Stimulated activated CD8-positive, alpha-beta memory T cell treated with anti-CD3 and anti-CD28 coated beads, Interleukin-2, amount 100 ng/mL, for 48 hours (primary cell): ENCODE data around the gene HIPK2.

Experiments used
- DNase-seq, 2 donors: peaks; one replicate each; pipeline ENCODE4 v3.0.0-alpha.2; 2020; ENCODE audit warnings: low read depth in 2 of 2

The HIPK2 gene

DNA sequence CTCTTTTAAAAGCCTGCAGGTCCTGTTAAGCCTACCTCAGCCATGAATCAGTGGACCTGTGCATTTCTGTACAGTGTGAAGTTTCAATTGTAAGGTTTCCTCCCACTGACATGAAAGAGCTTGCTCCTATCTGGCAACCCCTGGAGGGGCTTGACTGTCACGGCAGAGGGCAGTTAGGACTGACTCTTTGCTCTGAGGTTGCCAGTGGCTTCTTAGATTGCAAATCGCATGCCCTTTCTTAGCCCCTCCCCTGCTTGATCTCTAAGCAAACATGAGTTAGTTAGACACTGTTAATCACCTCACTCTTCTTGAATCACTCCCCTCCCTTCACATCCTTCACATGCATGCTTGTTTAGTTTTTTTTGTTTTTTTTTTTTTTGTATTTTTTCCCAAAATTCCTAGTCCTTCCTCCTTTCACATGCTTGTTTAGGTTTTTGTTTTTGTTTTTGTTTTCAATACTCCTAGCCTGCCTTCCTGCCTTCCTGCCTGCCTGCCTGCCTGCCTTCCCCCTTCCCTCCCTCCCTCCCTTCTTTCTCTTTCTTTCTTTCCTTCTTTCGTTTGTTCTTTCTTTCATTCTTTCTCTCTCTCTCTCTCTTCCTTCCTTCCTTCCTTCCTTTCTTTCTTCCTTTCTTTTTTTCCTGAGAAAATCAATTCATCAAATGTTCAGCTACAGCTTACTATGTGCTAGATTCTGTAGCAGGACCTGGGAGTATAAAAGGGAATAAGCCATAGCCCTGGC, 6.0 kb upstream of the HIPK2 start:
- no peak for DNase-seq

DNA sequence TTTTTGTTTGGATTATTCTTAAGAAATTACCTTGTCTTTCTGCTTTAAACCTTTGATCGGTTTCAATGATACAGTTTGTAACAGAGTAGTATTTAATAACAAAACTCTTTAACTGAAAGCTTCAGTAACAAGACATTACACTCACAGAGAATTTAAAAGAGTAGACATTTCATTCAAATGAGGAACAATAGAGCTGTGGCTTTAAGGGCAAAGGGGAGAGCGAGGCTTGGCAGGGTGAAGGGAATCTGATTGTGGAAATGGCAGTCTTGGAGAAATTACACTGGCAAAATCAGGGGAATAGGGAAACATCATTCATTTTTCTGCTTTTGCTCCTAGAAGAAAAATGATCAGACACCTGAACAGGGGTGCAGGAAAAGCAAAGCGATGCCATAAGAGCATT, 5.1 kb upstream of the HIPK2 start:
- DNase-seq: no peak

DNA sequence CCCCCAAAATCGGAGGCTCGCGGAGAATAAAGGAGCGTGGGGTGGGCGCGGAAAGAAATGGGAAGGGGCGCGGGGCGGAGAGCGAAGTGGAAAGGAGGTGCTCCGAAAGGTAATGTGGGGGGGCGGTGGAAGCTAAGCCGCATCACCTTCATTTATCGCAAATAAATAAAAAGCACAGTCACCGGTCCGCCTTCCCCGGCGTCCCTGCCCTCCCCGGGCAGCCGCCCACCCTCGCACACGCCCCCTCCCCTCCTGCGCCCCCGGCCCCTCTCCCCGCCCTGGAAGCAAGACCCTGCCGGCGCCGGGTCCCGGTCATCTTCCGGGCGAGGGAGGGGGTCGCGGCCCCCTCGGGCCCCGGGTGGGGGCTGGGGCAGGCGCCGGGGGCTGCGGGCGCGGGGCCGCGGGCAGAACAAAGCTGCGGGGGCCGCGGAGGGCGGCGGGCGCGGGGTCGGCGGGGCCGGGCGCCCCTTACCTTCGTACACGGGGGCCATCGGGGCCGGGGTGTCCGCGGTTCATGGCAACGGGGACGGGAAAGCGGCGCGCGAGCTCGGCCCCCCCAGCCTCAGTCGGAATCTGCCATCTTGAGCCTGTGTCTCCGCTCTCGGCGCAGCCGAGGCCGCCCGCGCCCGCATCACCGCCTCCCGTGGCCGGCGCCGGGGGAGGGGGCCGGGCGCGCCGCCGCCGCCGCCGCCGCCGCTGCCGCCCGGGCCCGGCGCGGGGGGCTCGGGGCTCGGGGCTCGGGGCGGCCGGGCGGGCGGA, 486 bp downstream of the HIPK2 start:
- DNase-seq: no peak

DNA sequence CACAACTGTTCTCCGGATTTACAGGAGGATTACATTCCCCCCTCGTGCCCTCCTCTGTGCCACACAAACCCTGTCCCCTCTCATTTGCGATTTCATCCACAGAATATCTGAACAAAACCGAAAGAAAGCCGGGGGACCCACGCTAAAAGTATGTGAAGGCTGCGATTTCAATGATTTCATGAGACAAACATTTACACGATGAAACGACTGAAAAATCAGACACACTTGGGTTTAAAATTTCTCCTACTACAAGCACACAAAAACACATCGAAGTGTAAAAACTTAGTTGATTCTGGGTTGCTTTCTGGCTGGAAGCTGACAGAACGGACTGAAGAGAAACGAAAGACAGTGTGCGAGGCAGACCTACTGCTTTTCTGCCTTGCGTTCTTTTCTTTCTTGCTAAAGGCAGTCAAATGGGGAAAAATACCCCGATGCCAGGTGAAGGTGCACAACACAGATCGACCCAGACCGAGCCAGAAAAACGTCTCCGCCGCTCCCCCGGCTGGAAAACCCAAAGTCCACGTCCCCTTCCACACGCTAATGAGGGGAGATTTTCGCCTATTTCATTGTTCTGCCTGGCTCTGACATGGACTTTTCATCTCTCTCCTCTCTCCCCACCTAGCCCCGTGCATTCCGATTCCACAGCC, 1.2 kb downstream of the HIPK2 start:
- DNase-seq: no peak

DNA sequence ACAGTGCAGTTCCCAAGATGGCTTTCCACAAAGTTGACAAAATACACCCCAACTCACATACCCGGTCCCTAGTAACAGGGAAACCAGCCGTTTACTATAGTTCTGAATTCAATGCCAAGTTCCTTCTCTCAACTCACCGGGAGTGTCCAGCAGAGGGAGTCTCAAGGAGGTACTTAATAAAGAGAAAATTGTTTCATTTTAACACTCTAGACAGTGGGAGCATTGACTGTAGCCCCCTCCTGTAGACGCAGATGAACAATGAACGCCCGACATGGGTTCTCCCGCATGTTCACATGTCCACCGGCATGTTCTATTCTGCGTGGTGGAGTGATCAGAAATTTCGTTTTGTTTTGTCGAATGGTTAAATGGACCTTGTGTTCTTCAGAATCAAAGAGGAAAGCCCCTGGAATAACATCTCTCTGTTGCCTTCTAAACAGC, 1.9 kb downstream of the HIPK2 start:
- peak in 1 of 2 donors; percentile 33 for DNase-seq

DNA sequence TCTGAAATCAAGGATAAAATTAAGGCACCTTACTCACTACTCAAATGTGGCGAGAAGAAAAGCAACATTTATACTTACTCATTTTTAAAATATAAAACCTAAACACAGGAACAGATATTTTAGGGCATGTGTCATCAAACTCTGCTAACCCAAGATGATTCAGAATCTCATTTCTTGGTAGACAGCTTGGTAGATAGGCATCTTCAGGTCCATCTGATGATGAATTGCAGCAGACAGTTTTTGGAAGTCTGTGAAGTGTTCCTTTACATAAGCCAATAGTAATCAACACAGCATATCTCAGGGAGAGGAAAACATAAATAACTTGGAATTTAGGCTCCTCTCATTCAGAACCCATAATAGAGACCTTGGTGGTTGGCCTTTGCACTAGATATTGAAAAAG, 3.4 kb downstream of the HIPK2 start:
- DNase-seq: no peak

DNA sequence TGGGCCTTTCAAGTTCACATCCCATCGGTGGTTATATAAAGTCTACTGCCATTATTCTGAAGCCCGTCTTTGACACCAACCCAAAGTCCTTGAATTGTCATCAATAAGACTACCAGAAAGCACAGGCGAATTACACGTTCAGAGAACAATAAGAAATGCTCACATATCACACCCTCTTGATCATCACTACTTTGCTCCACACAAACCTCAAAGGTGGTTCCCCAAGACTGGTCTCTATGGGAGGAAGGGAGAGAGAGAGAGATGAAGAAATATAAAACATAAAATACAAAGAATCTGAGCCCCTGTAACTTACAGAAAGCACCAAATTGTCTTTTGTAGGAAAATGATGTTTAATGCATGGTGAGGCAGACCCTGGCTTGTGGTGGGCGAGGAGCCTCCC, 4.4 kb downstream of the HIPK2 start:
- no peak for DNase-seq

DNA sequence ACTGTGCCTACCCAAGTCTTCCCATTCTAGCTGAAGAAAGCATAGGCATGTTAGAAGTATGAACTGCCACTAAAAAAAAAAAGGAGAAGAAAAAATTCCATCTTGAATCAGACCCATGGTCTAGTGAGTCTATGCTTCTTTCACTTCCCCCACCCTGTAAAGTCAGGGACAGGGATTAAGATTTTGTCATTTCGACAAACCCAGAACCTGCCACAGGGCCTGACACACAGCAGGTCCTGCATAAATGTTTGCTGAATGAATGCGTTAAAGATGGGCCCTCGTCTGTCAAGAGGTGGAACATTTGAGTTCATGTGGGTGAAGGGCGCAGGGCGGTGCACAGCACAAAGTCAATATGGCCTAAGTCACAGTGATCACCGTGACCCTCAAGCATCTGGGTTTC, 4.9 kb downstream of the HIPK2 start:
- DNase-seq: no peak

DNA sequence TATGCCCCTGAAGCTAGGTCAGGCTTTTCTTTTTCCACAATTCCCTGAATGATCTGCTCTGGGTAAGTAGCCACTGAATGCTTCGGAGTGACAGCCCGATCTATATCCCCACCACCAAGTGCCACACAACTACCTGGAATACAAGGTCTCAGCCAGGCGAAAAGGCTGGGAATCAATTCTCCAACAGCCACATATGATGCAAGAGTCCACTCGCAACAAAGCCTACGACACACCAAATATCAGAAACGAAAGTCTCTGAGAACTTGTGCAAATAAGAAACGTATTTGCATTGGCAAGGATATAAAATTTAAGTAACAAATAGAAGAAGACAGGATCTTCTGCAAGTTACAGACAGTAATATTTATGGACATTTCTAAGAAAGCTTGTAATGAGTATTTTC, 5.7 kb downstream of the HIPK2 start:
- no peak for DNase-seq

DNA sequence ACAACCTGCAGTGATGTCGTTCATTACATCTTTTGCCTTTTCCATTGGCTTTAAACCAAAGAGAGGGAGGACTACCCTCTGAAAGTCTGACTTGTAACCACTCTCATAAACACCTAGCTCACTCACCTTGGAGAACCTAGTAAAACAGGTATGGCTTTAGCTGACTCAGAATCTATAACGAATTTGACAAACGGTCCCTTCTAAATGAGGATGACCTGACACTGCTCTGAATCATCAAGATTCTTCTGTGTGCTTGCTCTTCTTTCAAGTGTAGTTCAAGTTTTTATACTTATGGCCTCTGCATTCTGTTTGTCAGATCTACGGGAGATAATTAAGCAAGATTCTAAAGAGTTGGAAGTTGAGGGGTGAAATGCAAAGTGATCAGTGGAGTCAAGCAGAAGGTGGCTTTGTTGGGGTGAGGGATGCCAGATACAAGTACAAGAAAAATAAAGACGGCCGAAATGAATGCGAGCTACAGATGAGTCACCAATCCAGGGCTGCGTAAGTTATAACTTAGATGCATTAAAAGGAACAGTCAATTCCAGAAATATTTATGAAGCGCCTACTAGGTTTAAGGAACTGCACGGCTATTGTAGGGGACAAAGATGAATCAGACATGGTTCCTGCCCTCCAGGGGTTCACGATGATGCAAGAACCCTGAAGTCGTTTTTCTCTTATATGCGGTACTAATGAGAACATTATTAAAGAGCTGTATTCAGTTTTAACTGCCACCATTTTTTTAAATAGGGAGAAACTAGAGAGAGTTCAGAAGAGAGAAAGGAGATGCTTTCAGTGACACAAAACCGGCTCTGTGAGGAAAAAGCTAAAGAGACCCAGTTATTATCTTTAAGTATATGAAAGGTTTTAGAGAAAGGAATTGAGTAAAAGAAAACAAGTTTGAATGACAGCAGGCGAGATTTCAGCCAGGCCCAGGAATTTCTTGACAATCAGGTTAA, 6.5 kb downstream of the HIPK2 start:
- no peak for DNase-seq

DNA sequence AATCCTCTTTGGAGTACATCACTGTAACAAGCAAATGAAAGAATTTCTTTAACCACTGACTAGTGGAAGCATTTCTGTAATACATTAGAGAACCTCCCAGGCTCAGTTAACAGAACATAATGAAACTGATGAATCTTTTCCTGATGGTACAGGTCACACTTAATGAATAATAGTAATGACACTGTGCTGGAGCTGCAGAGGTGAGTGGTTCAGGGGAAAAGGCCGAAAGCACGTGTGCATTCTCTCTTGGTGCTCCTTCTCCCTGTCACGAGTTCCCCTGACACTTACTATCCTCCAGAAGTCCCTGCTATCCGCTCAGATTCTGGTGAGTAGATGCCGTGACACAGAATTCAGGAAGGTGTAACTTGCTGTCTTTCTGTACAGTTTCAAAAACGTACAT, 8.0 kb downstream of the HIPK2 start:
- no peak for DNase-seq

DNA sequence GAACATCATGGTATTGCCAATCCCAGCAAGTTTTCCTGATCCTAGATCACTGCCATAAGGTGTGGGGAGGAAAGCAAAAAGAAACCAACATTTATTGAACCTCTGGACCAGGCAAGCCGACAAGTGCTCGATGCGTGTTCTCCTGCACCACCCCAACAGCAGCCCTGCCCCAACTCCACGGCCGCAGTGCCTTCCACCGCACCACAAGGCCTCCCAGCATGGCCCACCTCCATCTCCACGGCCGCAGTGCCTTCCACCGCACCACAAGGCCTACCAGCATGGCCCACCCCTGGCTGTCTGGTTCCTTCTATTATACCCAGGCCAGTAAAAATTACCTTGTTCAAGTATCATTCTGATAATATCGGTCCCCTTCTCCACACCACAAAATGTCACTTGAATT, 8.7 kb downstream of the HIPK2 start:
- no peak for DNase-seq

DNA sequence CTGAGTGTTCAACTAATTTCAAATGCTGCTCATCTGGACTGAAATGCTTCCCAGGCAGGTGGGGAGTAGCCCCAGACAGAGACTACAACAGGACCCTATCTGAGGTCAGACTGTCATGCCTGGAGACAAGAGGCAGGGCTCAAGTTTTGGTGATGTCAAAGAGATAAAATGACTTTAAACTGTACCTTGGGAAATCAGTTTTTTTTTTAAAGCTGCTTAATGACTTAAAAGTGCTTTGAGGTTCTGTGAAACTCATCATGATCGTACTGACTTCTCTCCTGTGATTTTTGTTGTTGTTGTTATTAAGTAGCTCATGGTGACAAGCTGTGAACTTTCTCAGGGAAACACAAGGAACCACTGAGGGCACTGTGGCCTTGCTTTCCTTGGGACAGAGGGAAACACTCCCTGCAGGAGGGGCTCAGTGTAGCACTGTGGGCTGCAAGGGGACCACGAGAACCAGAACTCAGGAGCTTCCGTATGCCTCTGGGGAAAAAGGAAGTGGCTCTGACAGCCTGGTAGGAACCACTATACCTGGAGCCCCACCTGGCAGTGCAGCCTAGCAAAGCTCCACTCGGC, 9.5 kb downstream of the HIPK2 start:
- no peak for DNase-seq

DNA sequence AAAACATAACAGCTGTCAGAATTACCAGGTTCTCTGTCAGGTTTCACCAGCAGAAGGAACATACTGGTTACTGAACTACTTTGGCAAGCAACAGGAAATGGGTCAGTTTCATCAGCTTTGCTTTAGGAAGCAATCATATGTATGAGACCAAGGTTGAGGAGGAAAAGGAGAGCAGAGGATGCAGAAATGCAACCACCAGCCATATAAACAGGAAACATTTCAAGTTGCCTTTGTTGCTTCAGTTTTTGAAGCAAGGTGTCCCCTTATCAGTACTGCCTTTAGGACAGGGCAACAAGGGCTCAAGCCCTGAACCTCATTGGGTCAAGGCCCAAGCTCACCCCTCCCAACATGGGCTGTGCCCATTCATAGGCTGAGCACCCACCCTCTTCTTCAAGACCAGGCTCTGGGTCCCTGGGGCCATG, 10.2 kb downstream of the HIPK2 start:
- no peak for DNase-seq

DNA sequence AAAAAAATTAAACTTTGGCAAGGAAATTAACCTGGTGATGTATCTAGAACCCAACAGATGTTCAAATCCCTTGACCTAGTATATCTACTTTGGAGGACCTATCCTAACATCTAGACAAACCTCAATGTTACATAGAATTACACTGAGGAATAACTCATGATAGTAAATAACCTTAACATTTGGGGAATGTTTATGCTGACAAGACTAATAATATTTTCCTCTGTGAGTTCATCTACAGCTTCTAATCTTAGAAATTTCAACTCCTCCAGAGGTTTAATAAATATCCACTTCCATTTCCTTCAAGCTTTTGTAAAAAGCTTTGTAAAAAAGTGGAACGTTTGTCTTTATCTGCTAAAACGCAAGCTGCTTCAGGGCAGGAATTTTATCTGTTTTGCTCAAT, 12.7 kb downstream of the HIPK2 start:
- no peak for DNase-seq

DNA sequence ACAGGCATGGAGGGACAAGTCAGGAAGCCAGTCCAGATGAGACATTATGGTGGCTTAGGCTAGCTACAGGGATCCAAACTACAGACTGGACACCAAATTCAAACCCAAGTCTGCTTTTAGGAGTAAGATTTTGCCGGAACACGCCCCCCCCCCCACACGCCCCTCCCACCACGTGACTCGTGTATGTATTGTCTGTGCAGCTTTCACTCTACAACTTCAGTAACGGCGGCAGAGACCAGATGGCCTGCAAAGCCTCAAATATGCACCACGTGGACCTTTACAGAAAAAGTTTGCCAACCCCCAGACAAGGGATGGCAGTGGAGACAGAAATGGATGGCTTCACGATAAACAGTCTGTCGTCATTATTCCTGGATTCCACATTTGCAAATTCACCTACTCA, 14.5 kb downstream of the HIPK2 start:
- DNase-seq: no peak

DNA sequence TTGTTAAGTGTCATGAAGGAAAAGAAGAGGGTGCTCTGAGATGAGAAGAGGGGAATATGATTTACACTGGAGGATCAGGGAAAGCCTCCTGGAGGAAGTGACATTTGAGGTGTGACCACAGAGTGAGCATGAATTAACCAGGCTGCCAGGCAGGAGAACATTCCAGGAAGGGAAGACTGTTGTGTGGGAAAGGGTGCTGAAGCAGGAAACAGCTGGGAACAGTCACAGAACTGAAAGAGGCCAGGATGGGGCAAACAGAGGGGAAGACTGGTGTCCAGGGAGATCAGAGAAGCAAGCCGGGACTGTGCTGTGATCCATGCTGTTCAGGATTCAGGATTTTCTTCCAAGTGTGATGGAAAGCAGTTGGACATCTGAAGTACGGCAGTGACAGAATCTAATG, 14.9 kb downstream of the HIPK2 start:
- no peak for DNase-seq

DNA sequence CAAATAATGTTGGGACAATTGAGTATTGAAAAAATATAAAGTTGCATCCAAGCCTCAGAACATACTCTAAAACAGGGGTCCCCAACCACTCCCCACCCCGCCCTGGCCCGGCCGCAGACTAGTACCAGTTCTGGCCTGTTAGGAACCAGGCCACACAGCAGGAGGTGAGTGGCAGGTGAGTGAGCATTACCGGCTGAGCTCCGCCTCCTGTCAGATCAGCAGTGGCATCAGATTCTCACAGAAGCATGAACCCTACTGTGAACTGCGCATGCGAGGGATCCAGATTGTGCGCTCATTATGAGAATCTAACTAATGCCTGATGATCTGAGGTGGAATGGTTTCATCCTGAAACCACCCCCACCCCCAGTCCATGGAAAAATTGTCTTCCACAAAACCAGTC, 19.4 kb downstream of the HIPK2 start:
- no peak for DNase-seq

DNA sequence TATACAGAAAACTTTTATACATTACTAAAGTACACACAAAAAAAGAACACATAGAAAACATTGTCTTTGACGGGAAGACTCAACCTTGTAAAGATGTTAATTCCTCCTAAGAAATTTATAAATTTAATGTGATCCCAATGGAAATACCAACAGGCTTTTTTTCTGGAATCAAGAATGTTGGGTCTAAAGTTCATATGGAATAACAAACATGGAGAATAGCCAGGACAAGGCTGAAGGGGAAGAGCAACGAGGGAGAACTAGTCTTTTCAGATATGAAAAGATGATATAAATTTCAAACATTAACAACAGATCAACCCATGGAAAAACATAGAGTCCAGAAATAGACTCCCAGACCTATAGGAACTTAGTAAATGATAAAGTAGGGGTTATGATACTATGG, 19.8 kb downstream of the HIPK2 start:
- DNase-seq: no peak

DNA sequence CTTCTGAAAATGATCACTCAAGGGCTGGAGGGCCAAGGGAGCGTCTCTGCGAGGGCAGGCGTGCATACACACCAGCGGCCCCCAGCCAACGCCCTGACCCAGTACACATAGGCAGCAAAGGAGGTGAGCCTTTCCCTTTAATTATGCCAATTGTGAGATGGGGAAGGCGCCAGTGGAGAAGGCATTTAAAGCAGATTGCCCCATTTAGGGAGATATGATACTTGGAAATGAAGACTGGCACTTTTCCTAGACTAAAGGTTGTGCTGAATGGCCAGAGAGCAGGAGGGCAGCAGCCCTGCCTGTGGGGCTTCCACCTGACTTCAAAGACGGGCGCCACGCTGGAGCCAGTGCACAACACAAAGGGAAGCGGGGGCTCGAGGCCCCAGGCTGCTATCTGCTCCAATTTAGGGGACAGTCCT, 24.1 kb downstream of the HIPK2 start:
- no peak for DNase-seq

DNA sequence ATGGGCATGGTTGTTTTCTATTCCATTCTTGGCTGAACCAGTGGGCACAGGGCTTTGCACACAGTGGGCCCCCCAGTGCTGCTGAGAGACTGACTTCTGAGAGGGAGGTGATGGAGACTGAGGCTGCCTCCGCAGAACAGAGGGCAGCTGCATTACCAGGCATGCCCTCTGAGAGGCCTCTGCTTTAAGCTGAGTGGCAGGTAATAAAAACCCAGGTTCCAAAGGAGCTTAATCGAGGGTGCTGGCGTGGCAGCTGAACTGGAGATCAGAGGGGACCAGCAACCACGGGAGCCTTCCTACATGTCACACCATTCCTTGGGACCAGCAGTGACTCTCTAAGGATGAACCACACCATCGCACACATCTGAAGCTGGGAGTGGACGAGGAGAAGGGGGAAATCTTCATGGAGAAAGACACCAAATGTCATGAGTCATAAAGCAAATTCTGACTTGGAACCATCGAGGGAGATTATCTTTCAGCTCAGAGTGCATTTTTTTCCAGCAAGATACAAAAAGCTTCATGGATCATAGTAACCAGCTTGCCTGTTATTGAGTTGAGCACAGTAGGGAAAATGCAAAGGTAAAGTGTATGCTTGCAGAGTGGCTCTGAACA, 24.6 kb downstream of the HIPK2 start:
- DNase-seq: no peak
